OCI-LY7 (cell line): Measurements from ENCODE around the gene CSNK1D. TPM values are rescaled to one million over a fixed set of nuclear protein-coding genes. Genes with fewer than 3 reads are reported as not detected.

Source experiments
- BruUV-seq: library from RNA; stranded (reverse); fragments of 400-500 nt; replicated peaks from 2 replicates; lab custom pipeline; 2021; lab: Mats Ljungman, UMichigan
- CTCF ChIA-PET: fragments of 300-600 bp; sonication (Branson Sonifier 250); formaldehyde crosslinking; loops from one replicate; lab custom pipeline; 2022; ENCODE audit warnings: antibody characterized with exemption; ENCODE audit not compliant: unreplicated experiment; lab: Charles Lee
- POLR2A ChIA-PET: fragments of 300-600 bp; sonication (Branson Sonifier 250); formaldehyde crosslinking; loops from one replicate; lab custom pipeline; 2022; ENCODE audit warnings: antibody characterized with exemption; lab: Charles Lee
- DNase-seq: peaks from one replicate; pipeline ENCODE4 v3.0.0-alpha.2; 2015; ENCODE audit warnings: low spot score
- H2AFZ ChIP-seq: fragments of 200-600 bp; sonication (generic), shearing (Covaris generic); 2 replicates; pipeline ENCODE4 v1.6.1; 2014; ENCODE audit warnings: mild to moderate bottlenecking, antibody characterized with exemption, low read length, moderate library complexity
- H3K27ac ChIP-seq: fragments of 200-600 bp; sonication (generic); 2 replicates; pipeline ENCODE4 v1.5.1; 2014; ENCODE audit warnings: mixed run types, low read depth, mild to moderate bottlenecking, moderate library complexity, low read length, inconsistent platforms; ENCODE audit not compliant: poor library complexity, severe bottlenecking
- H3K36me3 ChIP-seq: fragments of 200-600 bp; sonication (generic); 2 replicates; pipeline ENCODE4 v1.6.1; 2014; ENCODE audit warnings: mild to moderate bottlenecking, antibody characterized with exemption, low read length, moderate library complexity, mixed read lengths; ENCODE audit not compliant: insufficient read depth
- H3K4me1 ChIP-seq: fragments of 200-600 bp; sonication (generic); 2 replicates; pipeline ENCODE4 v1.5.1; 2014; ENCODE audit warnings: mild to moderate bottlenecking, low read length; ENCODE audit not compliant: insufficient read depth, poor library complexity, severe bottlenecking
- H3K4me2 ChIP-seq: fragments of 200-600 bp; sonication (generic); 2 replicates; pipeline ENCODE4 v1.6.1; 2014; ENCODE audit warnings: mild to moderate bottlenecking, low read length
- H3K4me3 ChIP-seq: fragments of 200-600 bp; sonication (generic); 2 replicates; pipeline ENCODE4 v1.5.1; 2014; ENCODE audit warnings: mild to moderate bottlenecking, low read depth, low read length; ENCODE audit not compliant: poor library complexity, severe bottlenecking
- H3K79me2 ChIP-seq: fragments of 200-600 bp; sonication (generic); 2 replicates; pipeline ENCODE4 v1.6.1; 2016; ENCODE audit warnings: low read depth, mild to moderate bottlenecking, low read length, moderate library complexity, mixed read lengths; ENCODE audit not compliant: insufficient read depth
- H3K9me2 ChIP-seq: fragments of 200-600 bp; sonication (generic); 2 replicates; pipeline ENCODE4 v1.6.1; 2016; ENCODE audit warnings: mild to moderate bottlenecking, low read length, mixed read lengths; ENCODE audit not compliant: insufficient read depth
- H3K9me3 ChIP-seq: fragments of 200-600 bp; sonication (generic); 2 replicates; pipeline ENCODE4 v1.6.1; 2014; ENCODE audit warnings: mild to moderate bottlenecking, mixed run types, low read length, mixed read lengths
- H4K20me1 ChIP-seq: fragments of 200-600 bp; sonication (generic); 2 replicates; pipeline ENCODE4 v1.6.1; 2014; ENCODE audit warnings: mild to moderate bottlenecking, antibody characterized with exemption, low read length, moderate library complexity, mixed read lengths; ENCODE audit not compliant: insufficient read depth
- CTCF ChIP-seq: fragments of 200-600 bp; sonication (generic); conservative IDR thresholded peaks from 2 replicates; pipeline ENCODE4 v1.5.1; 2014; ENCODE audit warnings: mild to moderate bottlenecking, antibody characterized with exemption, low read length, moderate library complexity, mixed read lengths
- EZH2phosphoT487 ChIP-seq: fragments of 200-600 bp; sonication (generic); IDR thresholded peaks from 2 replicates; pipeline ENCODE4 v1.6.1; 2018; ENCODE audit warnings: low read depth, borderline replicate concordance, mild to moderate bottlenecking, mixed run types, antibody characterized with exemption, low read length, moderate library complexity, mixed read lengths
- intact Hi-C: fragments of 100-400 bp; cut with micrococcal nuclease; formaldehyde crosslinking; loops from one replicate; pipeline ENCODE4 v1.10.0; 2022; ENCODE audit not compliant: unreplicated experiment
- total RNA-seq, 2 experiments: library from RNA; depleted of rRNA in 1 of 2; stranded (reverse); fragments of >200 nt in 1 of 2; shearing (Covaris generic) in 1 of 2; gene quantifications; 2 replicates each; pipeline ENCODE4 v1.2.3, GENCODE V29; 2014 to 2022

The CSNK1D gene
- total RNA-seq, 2 experiments from 2014 or later, result 53.0 to 181 TPM

- CTCF ChIA-PET, result no interaction called here
These were observed 37.7 kb downstream of the CSNK1D start for GRCh38 chr17:82235775-82236141.

GRCh38 chr17:82235056-82235774 is 38.3 kb downstream of the CSNK1D start:
- TF ChIP-seq EZH2phosphoT487 (no peak), CTCF (no peak)
- Histone ChIP-seq H3K9me3 (no peaks in the 10 kb centered on the region), H3K9me2 (no peaks in the 10 kb centered on the region), H3K4me3 (no peak overlapping the region), H4K20me1 (peaks cover 8% of the 10 kb centered on the region; the same call in 1 of the 2 replicates), H3K4me2 (no peak overlapping the region), H3K79me2 (no peaks in the 10 kb centered on the region), H3K27ac (no peak overlapping the region), H3K4me1 (peaks cover 35% of the 10 kb centered on the region), H3K36me3 (no peaks in the 10 kb centered on the region), H2AFZ (no peak overlapping the region)
- BruUV-seq, result no TSS peak
- intact Hi-C loops, result no loop called here
- POLR2A ChIA-PET, result no interaction called here
- DNase-seq, result no peak
- CTCF ChIA-PET, result interaction anchor here (0.8 kb wide), 1 partner anchor 21 kb away, joined by 3 read pairs; no protein-coding TSS in a partner anchor

More at GRCh38 chr17:82235775-82236141, 37.7 kb downstream of the CSNK1D start:
- POLR2A ChIA-PET, result no interaction called here
- intact Hi-C loops, result loop anchor here (1.0 kb wide), 1 partner anchor 86 kb away; no protein-coding TSS in a partner anchor
- H3K9me2 ChIP-seq, result no peaks in the 10 kb centered on the region
- no peaks in the 10 kb centered on the region for H3K36me3 ChIP-seq
- no peaks in the 10 kb centered on the region for H3K79me2 ChIP-seq
- no peak overlapping the region for H3K4me2 ChIP-seq
- H2AFZ ChIP-seq, result no peak overlapping the region
- no peak overlapping the region for H3K4me3 ChIP-seq
- TF ChIP-seq EZH2phosphoT487 (no peak), CTCF (no peak)
- H3K4me1 ChIP-seq, result peaks cover 35% of the 10 kb centered on the region
- DNase-seq, result no peak
- no peaks in the 10 kb centered on the region for H3K9me3 ChIP-seq
- BruUV-seq, result no TSS peak
- H4K20me1 ChIP-seq, result peaks cover 8% of the 10 kb centered on the region; the same call in 1 of the 2 replicates
- H3K27ac ChIP-seq, result no peak overlapping the region
